ENCODE results near the gene SNRNP70.
"Not testable (repeated sequence)": the region's sequence is repeated elsewhere in the genome, so short reads cannot be mapped to it uniquely, and the experiment has no call there.

The SNRNP70 gene

DNA sequence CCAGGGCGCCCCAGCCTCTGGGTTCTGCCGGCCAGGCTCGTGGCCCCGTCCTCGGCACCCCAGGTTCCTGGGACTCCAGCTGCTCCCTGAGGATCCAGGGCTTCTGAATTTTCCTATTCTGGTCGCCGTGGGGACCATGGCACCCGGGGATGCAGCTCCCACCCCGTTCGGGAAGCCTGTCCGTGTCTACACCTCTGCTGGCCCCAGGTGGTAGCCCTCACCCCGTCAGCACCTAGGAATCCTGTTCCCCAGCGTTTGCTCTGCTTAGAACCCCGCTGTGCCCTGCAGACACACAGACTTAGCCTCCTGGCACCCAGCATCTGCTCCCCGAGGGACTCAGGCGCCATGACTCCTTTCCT, 35.1 kb downstream of the SNRNP70 start:
- DNase-seq (ENCODE audit: low read depth): no peak

GRCh38 chr19:49120868-49121267, 35.6 kb downstream of the SNRNP70 start:
- no peak for DNase-seq (ENCODE audit: low read depth)

DNA sequence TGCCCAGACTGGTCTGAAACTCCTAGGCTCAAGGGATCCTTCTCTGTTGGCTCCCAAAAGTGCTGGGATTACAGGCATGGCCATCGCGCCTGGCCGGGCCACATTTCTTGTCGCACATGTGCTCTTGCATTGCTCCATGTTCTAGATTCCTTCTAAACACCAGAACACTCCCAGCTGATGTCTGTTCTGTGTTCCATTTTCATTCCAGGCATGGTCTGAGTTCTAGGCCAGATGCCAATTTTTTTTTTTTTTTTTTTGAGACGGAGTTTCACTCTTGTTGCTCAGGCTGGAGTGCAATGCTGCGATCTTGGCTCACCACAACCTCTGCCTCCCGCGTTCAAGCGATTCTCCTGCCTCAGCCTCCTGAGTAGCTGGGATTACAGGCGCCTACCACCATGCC, 36.6 kb downstream of the SNRNP70 start:
- not testable (repeated sequence) for DNase-seq (ENCODE audit: low read depth)

DNA sequence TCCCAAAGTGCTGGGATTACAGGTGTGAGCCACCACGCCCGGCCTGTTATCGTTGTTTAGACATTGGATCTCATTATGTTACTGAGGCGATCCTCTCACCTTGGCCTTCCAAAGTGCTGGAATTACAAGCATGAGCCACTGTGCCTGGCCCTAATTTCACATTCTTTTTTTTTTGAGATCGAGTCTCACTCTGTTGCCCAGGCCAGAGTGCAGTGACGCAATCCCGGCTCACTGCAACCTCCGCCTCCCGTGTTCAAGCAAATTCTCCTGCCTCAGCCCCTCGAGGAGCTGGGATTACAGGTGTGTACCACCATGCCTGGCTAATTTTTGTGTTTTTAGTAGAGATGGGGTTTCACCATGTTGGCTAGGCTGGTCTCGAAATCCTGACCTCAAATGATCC, 38.0 kb downstream of the SNRNP70 start:
- not testable (repeated sequence) for DNase-seq (ENCODE audit: low read depth)

GRCh38 chr19:49125025-49125731, 39.9 kb downstream of the SNRNP70 start:
- DNase-seq (ENCODE audit: low read depth): no peak

DNA sequence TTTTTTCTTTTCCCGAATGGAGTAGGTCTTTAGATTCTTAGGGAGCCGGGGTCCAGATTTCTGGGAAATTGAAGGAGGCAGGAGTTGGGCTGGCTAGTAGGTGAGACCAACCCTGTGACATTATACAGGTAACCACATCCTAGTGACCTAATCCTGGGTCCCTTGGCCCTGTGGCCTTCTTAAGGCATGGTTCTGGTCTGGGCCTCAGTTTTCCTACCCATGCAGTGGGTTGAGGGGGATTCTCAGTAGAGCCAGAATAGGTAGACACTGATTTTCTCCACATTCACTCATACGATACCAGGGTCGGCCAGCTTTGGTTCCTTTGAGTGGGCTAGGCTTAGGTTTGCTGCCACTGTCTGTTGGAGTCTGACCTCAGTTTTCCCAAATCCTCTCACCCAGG, 41.3 kb downstream of the SNRNP70 start:
- no peak for DNase-seq (ENCODE audit: low read depth)

- DNase-seq (ENCODE audit: low read depth): not testable (repeated sequence)
Observed at GRCh38 chr19:49127225-49127624, 42.0 kb downstream of the SNRNP70 start.

DNA sequence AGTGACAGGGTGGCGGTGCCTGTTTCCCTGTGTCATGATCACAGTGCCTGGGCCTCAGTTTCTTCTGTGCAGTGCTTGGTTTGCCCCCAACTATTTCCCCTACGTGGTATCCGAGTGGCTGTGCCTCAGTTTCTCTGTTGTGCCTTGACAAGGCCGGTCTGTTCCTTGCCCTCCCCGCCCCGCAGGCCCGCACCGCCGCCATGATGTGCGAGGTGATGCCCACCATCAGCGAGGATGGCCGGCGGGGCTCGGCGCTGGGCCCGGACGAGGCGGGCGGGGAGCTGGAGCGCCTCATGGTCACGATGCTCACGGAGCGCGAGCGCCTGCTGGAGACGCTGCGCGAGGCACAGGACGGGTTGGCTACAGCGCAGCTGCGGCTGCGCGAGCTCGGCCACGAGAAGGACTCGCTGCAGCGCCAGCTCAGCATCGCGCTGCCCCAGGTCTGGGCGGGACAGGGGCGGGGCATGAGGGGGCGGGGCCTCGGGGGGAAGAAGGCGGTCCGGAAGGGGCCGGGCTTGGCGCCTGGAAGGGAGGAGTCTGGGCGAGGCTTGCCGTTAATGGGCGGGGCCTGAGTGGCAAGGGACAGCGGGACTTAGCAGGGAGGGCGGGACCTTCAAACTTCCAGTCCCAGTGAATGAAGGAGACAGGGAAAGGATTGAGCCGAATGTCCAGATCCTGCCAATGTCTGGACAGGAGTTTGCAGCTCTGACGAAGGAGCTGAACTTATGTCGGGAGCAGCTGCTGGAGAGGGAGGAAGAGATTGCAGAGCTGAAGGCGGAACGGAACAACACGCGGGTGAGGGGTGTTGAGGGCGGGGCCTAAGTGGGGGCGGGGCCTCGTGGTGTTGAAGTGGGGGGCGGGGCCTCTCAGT, 42.7 kb downstream of the SNRNP70 start:
- DNase-seq (ENCODE audit: low read depth): peak; percentile 91

GRCh38 chr19:49128545-49129237, 43.4 kb downstream of the SNRNP70 start:
- no peak for DNase-seq (ENCODE audit: low read depth)

DNA sequence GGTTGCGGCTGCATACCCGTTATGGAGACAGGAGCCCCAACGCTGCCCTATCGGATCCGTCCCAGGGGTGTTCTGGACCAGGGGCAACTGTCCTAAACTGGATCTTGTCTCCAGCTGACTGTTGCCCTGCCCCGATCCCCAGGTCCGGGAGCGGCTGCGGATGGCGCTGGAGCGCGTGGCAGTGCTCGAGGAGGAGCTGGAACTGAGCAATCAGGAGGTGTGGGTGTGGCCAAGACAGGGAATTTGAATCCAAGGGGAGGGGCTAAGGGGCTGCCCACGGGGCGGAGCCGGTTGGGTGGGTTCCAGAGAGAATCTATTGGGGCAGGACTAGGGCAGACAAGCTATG, 44.0 kb downstream of the SNRNP70 start:
- DNase-seq (ENCODE audit: low read depth): no peak

GRCh38 chr19:49130325-49130724, 45.1 kb downstream of the SNRNP70 start:
- no peak for DNase-seq (ENCODE audit: low read depth)

- DNase-seq (ENCODE audit: low read depth): no peak
Observed at GRCh38 chr19:49132974-49133609, 47.8 kb downstream of the SNRNP70 start.

GRCh38 chr19:49133621-49134454, 48.6 kb downstream of the SNRNP70 start:
- peak; percentile 21 for DNase-seq (ENCODE audit: low read depth)

DNA sequence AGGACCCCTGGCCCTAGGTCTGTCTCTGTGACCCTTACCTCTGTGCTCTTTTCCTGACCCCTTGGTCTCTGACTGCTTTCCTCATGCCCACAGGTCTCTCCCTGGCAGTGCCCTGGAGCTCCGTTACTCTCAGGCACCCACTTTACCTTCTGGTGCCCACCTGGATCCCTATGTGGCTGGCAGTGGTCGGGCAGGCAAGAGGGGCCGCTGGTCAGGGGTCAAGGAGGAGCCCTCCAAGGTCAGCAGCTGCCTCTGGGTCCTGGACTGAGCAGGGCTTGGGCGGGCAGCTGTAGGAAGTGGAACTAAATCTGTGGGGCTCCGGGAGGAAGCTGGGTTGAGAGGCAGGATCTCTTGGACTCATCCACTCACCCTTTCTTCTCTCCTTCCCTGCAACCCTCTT, 50.4 kb downstream of the SNRNP70 start:
- DNase-seq (ENCODE audit: low read depth): no peak

DNA sequence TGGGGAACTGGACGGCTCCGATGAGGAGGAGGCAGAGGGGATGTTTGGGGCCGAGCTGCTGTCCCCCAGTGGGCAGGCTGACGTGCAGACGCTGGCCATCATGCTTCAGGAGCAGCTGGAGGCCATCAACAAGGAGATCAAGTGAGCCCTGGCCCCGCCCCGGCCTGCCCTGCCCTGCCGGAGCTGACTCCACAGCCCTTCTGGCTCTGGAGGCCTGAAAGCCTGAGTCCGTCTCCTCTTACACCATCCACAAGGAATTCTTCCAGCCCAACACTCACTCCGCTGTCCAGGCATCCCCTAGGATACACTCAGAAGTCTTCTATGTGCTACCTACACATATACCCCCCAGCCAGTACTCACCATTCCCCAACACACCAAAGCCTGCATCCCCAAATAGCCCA, 51.5 kb downstream of the SNRNP70 start:
- DNase-seq (ENCODE audit: low read depth): no peak

GRCh38 chr19:49140951-49141350, 55.7 kb downstream of the SNRNP70 start:
- no peak for DNase-seq (ENCODE audit: low read depth)

DNA sequence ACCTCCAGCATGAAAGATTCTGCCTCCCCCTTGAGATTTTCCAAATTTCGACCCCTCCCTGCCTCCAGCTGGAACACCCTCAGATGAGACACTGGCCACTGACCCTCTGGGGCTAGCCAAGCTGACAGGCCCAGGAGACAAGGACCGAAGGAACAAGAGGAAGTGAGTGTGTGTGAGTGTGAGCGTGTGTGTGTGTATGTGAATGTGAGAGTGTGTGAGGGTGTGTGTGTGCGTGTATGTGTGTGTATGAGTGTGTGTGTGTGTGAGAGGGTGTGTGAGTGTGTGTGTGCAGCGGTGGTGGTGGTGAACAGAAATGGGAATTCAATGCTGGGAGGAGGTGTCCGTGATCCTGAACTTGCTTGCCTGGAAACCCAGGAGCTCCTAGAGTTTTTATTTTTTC, 56.1 kb downstream of the SNRNP70 start:
- no peak for DNase-seq (ENCODE audit: low read depth)

GRCh38 chr19:49142866-49143335, 57.6 kb downstream of the SNRNP70 start:
- peak; percentile 44 for DNase-seq (ENCODE audit: low read depth)

DNA sequence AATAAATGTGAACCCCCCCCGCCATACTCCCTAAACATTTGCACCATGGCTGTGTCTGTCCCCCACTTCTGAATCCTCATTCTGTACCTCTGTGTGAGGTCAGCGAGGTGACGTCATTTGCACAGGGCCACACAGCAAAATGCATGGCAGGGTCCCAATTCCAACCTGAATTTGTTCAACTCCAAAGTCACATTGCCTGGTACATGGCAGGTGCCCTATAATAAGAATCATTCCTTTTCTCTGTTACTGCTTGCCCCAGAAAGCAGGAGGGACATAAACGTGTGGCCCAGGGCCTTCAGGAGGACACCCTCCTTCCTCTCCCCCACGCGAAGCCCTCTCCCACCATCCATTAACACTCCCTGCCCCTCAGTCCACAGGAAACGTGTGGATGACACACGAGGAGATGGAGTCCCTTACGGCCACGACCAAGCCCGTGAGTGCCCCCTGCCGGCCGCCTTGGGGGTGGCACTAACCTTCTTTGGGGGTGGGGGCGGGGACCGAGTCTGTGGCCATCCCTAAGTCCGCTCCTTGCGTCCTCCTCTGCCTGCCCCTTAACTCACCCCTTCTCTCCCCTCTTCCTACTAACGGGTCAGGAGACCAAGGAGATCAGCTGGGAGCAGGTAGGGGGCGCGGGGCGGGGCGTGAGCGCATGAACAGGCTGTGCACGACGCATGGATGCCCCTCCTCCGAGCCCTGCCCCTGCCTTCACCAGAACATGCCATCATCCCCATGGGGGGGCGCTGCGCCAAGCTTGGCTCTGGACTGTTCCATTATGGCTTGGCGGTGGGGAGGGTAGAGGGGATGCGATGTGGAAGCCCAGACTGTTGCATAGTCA, 60.5 kb downstream of the SNRNP70 start:
- peak; percentile 72 for DNase-seq (ENCODE audit: low read depth)

GRCh38 chr19:49146408-49146770, 61.1 kb downstream of the SNRNP70 start:
- not testable (repeated sequence) for DNase-seq (ENCODE audit: low read depth)
